Measurements from ENCODE around the gene EXTL1. TPM values are rescaled to one million over a fixed set of nuclear protein-coding genes. Genes with fewer than 3 reads are reported as not detected.

EXTL1 gene
- polyA plus RNA-seq, 1 donor (not counting 4 experiments of a cell fraction or from before 2014, with no cell fraction given) = 0.13 TPM

GRCh38 chr1:26025060-26025459, 3.5 kb downstream of the EXTL1 start:
- Histone ChIP-seq H3K27me3 (ENCODE audit: control insufficient read depth, extremely low read depth, insufficient read depth, low read length) (no peaks in the 10 kb centered on the region), H3K9ac (ENCODE audit: control insufficient read depth, extremely low read depth, insufficient read depth, low read length) (no peak overlapping the region), H3K27ac (ENCODE audit: control insufficient read depth, insufficient read depth, low read length) (no peak overlapping the region), H3K9me1 (ENCODE audit: control insufficient read depth, extremely low read depth, insufficient read depth, low read length) (no peaks in the 10 kb centered on the region), H2AFZ (ENCODE audit: control insufficient read depth, low read length) (no peak overlapping the region), H3K36me3 (ENCODE audit: control insufficient read depth in 2 of 2, extremely low read depth in 1 of 2, insufficient read depth in 2 of 2, low read length in 2 of 2) (no peaks in the 10 kb centered on the region), H3K4me2 (ENCODE audit: control insufficient read depth, extremely low read depth, insufficient read depth, low read depth, low read length) (no peak overlapping the region), H3K4me1 (ENCODE audit: control insufficient read depth, extremely low read depth, insufficient read depth, low read length) (peaks cover under 1% of the 10 kb centered on the region), H4K20me1 (ENCODE audit: control insufficient read depth, extremely low read depth, insufficient read depth, low read length) (no peaks in the 10 kb centered on the region), H3K9me3 (ENCODE audit: control insufficient read depth, low read depth, low read length) (no peaks in the 10 kb centered on the region), H3K79me2 (ENCODE audit: control insufficient read depth, insufficient read depth, low read length) (no peaks in the 10 kb centered on the region), H3K4me3 (ENCODE audit: control insufficient read depth in 2 of 3, extremely low read depth in 1 of 3, insufficient read depth in 2 of 3, low read depth in 1 of 3, low read length in 3 of 3) (no peak overlapping the region)
- TF ChIP-seq CTCF (optimal IDR thresholded peaks at IDR 0.05 in 1 of 3, IDR thresholded peaks at IDR 0.05 in 1 of 3, conservative IDR thresholded peaks at IDR 0.05 in 1 of 3; ENCODE audit: extremely low read depth in 1 of 3, insufficient read depth in 2 of 3, low read length in 3 of 3) (no peak), EZH2 (IDR thresholded peaks at IDR 0.05; ENCODE audit: low read length) (no peak)
- dilution Hi-C loops (cut with MboI; ENCODE audit: extremely low pct_ligation_motif_present, low sequenced_read_pairs) = no loop called here
- DNase-seq (ENCODE audit: low read depth, low spot score) (no peak), FAIRE-seq (no peak)

- no peaks in the 10 kb centered on the region for H4K20me1 ChIP-seq (ENCODE audit: control insufficient read depth, extremely low read depth, insufficient read depth, low read length)
- dilution Hi-C loops (cut with MboI; ENCODE audit: extremely low pct_ligation_motif_present, low sequenced_read_pairs) = no loop called here
- H3K4me1 ChIP-seq (ENCODE audit: control insufficient read depth, extremely low read depth, insufficient read depth, low read length) = no peaks in the 10 kb centered on the region
- H3K9me3 ChIP-seq (ENCODE audit: control insufficient read depth, low read depth, low read length) = no peaks in the 10 kb centered on the region
- no peaks in the 10 kb centered on the region for H3K27me3 ChIP-seq (ENCODE audit: control insufficient read depth, extremely low read depth, insufficient read depth, low read length)
- no peak overlapping the region for H3K4me2 ChIP-seq (ENCODE audit: control insufficient read depth, extremely low read depth, insufficient read depth, low read depth, low read length)
- H3K9ac ChIP-seq (ENCODE audit: control insufficient read depth, extremely low read depth, insufficient read depth, low read length) = no peak overlapping the region
- DNase-seq (ENCODE audit: low read depth, low spot score) (no peak), FAIRE-seq (no peak)
- TF ChIP-seq EZH2 (IDR thresholded peaks at IDR 0.05; ENCODE audit: low read length) = no peak
- TF ChIP-seq CTCF (optimal IDR thresholded peaks at IDR 0.05 in 1 of 3, IDR thresholded peaks at IDR 0.05 in 1 of 3, conservative IDR thresholded peaks at IDR 0.05 in 1 of 3; ENCODE audit: extremely low read depth in 1 of 3, insufficient read depth in 2 of 3, low read length in 3 of 3) = no peak
- no peaks in the 10 kb centered on the region for H3K9me1 ChIP-seq (ENCODE audit: control insufficient read depth, extremely low read depth, insufficient read depth, low read length)
- no peak overlapping the region for H2AFZ ChIP-seq (ENCODE audit: control insufficient read depth, low read length)
- no peak overlapping the region for H3K4me3 ChIP-seq (ENCODE audit: control insufficient read depth in 2 of 3, extremely low read depth in 1 of 3, insufficient read depth in 2 of 3, low read depth in 1 of 3, low read length in 3 of 3)
- H3K27ac ChIP-seq (ENCODE audit: control insufficient read depth, insufficient read depth, low read length) = no peak overlapping the region
- no peaks in the 10 kb centered on the region for H3K36me3 ChIP-seq (ENCODE audit: control insufficient read depth in 2 of 2, extremely low read depth in 1 of 2, insufficient read depth in 2 of 2, low read length in 2 of 2)
- H3K79me2 ChIP-seq (ENCODE audit: control insufficient read depth, insufficient read depth, low read length) = no peaks in the 10 kb centered on the region
These were observed 3.9 kb downstream of the EXTL1 start for GRCh38 chr1:26025517-26025916.
